HG03442 (cell line): Measurements from ENCODE around the gene SEPTIN12.
"Not testable (repeated sequence)": the region's sequence is repeated elsewhere in the genome, so short reads cannot be mapped to it uniquely, and the experiment has no call there.

ENCODE experiments used
- ATAC-seq: cut with Tn5 transposase; IDR thresholded peaks from one replicate; pipeline ENCODE4 v1.9.1; 2021; ENCODE audit warnings: mild to moderate bottlenecking, moderate library complexity; ENCODE audit not compliant: unreplicated experiment

The SEPTIN12 gene

GRCh38 chr16:4785758-4786433 is 2.2 kb downstream of the SEPTIN12 start:
- no peak for ATAC-seq

- not testable (repeated sequence) for ATAC-seq
These were observed 3.6 kb downstream of the SEPTIN12 start for GRCh38 chr16:4784444-4784987.

GRCh38 chr16:4783951-4784336 is 4.2 kb downstream of the SEPTIN12 start:
- ATAC-seq: no peak

- no peak for ATAC-seq
These were observed 4.7 kb downstream of the SEPTIN12 start for GRCh38 chr16:4783251-4783950.

- no peak for ATAC-seq
These were observed 7.9 kb downstream of the SEPTIN12 start for GRCh38 chr16:4780235-4780634.

- ATAC-seq: no peak
These were observed 10.1 kb downstream of the SEPTIN12 start for GRCh38 chr16:4778050-4778392.

GRCh38 chr16:4777339-4778049 is 10.7 kb downstream of the SEPTIN12 start:
- no peak for ATAC-seq

GRCh38 chr16:4776141-4776705 is 11.9 kb downstream of the SEPTIN12 start:
- ATAC-seq: no peak

GRCh38 chr16:4775005-4775404 is 13.1 kb downstream of the SEPTIN12 start:
- no peak for ATAC-seq

GRCh38 chr16:4772351-4772750 is 15.8 kb downstream of the SEPTIN12 start:
- ATAC-seq: no peak

- no peak for ATAC-seq
These were observed 16.5 kb downstream of the SEPTIN12 start for GRCh38 chr16:4771646-4772045.

- ATAC-seq: no peak
These were observed 18.9 kb downstream of the SEPTIN12 start for GRCh38 chr16:4769306-4769638.

GRCh38 chr16:4768549-4769305 is 19.4 kb downstream of the SEPTIN12 start:
- peak; percentile 65 for ATAC-seq

- ATAC-seq: no peak
These were observed 20.1 kb downstream of the SEPTIN12 start for GRCh38 chr16:4767872-4768548.

- peak; percentile 78 for ATAC-seq
These were observed 21.1 kb downstream of the SEPTIN12 start, which contains the start of gene ZNF500 for GRCh38 chr16:4766875-4767628. ZNF500 (minus strand) TSS chr16:4767162; CDS start chr16:4765978, 1,184 bp downstream.

GRCh38 chr16:4765511-4766474 is 22.4 kb downstream of the SEPTIN12 start:
- no peak for ATAC-seq

- ATAC-seq: no peak
These were observed 24.4 kb downstream of the SEPTIN12 start for GRCh38 chr16:4763791-4764190.

- ATAC-seq: no peak
These were observed 25.9 kb downstream of the SEPTIN12 start for GRCh38 chr16:4762205-4762604.
